Endothelial cell of umbilical vein (primary cell): ENCODE results near the gene SEPTIN10. TPM values are rescaled to one million over a fixed set of nuclear protein-coding genes. Genes with fewer than 3 reads are reported as not detected.

Source experiments
- BruUV-seq: library from RNA; stranded (reverse); fragments of 400-500 nt; replicated peaks from 2 replicates; lab custom pipeline; 2021; lab: Mats Ljungman, UMichigan
- CTCF ChIA-PET: fragments of 300-600, 350-600 bp; sonication (Branson Sonifier 250); formaldehyde crosslinking; loops from one replicate; lab custom pipeline; 2021; ENCODE audit warnings: antibody characterized with exemption, inconsistent platforms; lab: Charles Lee
- POLR2A ChIA-PET: fragments of 300-600, 350-600 bp; sonication (Branson Sonifier 250); formaldehyde crosslinking; loops from one replicate; lab custom pipeline; 2021; ENCODE audit warnings: antibody characterized with exemption, inconsistent platforms; lab: Charles Lee
- DNase-seq: peaks from one replicate; pipeline ENCODE4 v3.0.0-alpha.2; 2011; ENCODE audit warnings: low read depth, low spot score
- FAIRE-seq: peaks from 2 replicates; lab custom pipeline; 2011; peaks lifted over from hg19 to GRCh38; lab: Jason Lieb, UNC
- H2AFZ ChIP-seq: 2 replicates; pipeline ENCODE4 v1.6.0; 2012; ENCODE audit warnings: low read depth, low read length, control low read depth, inconsistent platforms
- H3K27ac ChIP-seq: 2 replicates; pipeline ENCODE4 v1.5.1; 2011; ENCODE audit warnings: low read depth, mild to moderate bottlenecking, control low read depth, low read length, moderate library complexity; ENCODE audit not compliant: insufficient read depth
- H3K27me3 ChIP-seq, 2 experiments: 2 replicates each; pipeline versions ENCODE4 v1.6.0 to v1.6.1; 2011; ENCODE audit warnings: low read length in 2 of 2, mixed read lengths in 1 of 2; ENCODE audit not compliant: control insufficient read depth in 2 of 2, insufficient read depth in 2 of 2
- H3K36me3 ChIP-seq, 2 experiments: 2 replicates in 1 of 2; 3 replicates in 1 of 2; pipeline ENCODE4 v1.5.1; 2011; ENCODE audit warnings: low read length in 2 of 2, mild to moderate bottlenecking in 1 of 2, moderate library complexity in 1 of 2; ENCODE audit not compliant: control insufficient read depth in 2 of 2, insufficient read depth in 2 of 2; ENCODE audit errors: extremely low read depth in 1 of 2
- H3K4me1 ChIP-seq: 3 replicates; pipeline ENCODE4 v1.5.1; 2011; ENCODE audit warnings: mild to moderate bottlenecking, low read length; ENCODE audit not compliant: control insufficient read depth, insufficient read depth; ENCODE audit errors: extremely low read depth
- H3K4me2 ChIP-seq: 2 replicates; pipeline ENCODE4 v1.6.1; 2011; ENCODE audit warnings: low read length, control low read depth, mixed read lengths; ENCODE audit not compliant: insufficient read depth
- H3K4me3 ChIP-seq, 3 experiments: fragments of 200-600 bp in 1 of 3; sonication (generic), shearing (Covaris generic) in 1 of 3; replicated peaks in 1 of 3; 2 replicates each; pipeline ENCODE4 v1.5.1; 2011 to 2016; ENCODE audit warnings: control low read depth in 3 of 3, low read length in 3 of 3, mild to moderate bottlenecking in 2 of 3, inconsistent platforms in 1 of 3, low read depth in 1 of 3, moderate library complexity in 1 of 3; ENCODE audit not compliant: insufficient read depth in 1 of 3
- H3K79me2 ChIP-seq: 2 replicates; pipeline ENCODE4 v1.6.0; 2012; ENCODE audit warnings: low read length, inconsistent platforms; ENCODE audit not compliant: control insufficient read depth, insufficient read depth
- H3K9ac ChIP-seq: replicated peaks from 2 replicates; pipeline ENCODE3; 2011; ENCODE audit warnings: low read length, control low read depth; ENCODE audit not compliant: insufficient read depth; ENCODE audit errors: extremely low read depth
- H3K9me1 ChIP-seq: replicated peaks from 3 replicates; pipeline ENCODE4 v1.6.0; 2011; ENCODE audit warnings: mild to moderate bottlenecking, low read length; ENCODE audit not compliant: control insufficient read depth, insufficient read depth; ENCODE audit errors: extremely low read depth
- H3K9me3 ChIP-seq: replicated peaks from 2 replicates; pipeline ENCODE4 v1.5.1; 2012; ENCODE audit warnings: low read length, inconsistent platforms; ENCODE audit not compliant: control insufficient read depth, insufficient read depth
- H4K20me1 ChIP-seq: replicated peaks from 2 replicates; pipeline ENCODE3; 2011; ENCODE audit warnings: mild to moderate bottlenecking, low read length; ENCODE audit not compliant: control insufficient read depth, insufficient read depth; ENCODE audit errors: extremely low read depth
- EZH2 ChIP-seq: IDR thresholded peaks from 2 replicates; pipeline ENCODE4 v1.6.1; 2012; ENCODE audit warnings: borderline replicate concordance, low read depth, mild to moderate bottlenecking, moderate library complexity, low read length, inconsistent platforms; ENCODE audit not compliant: severe bottlenecking
- FOS ChIP-seq: IDR thresholded peaks from 2 replicates; pipeline ENCODE4 v1.6.1; 2011; ENCODE audit warnings: mild to moderate bottlenecking, low read length, moderate library complexity, borderline replicate concordance; ENCODE audit not compliant: insufficient read depth
- GATA2 ChIP-seq: IDR thresholded peaks from 2 replicates; pipeline ENCODE4 v1.7.0; 2011; ENCODE audit warnings: low read depth, mild to moderate bottlenecking, moderate library complexity, mixed read lengths, low read length; ENCODE audit not compliant: insufficient read length, insufficient read depth
- JUN ChIP-seq: IDR thresholded peaks from 2 replicates; pipeline ENCODE4 v1.6.1; 2011; ENCODE audit warnings: borderline replicate concordance, low read depth; ENCODE audit not compliant: insufficient read length, insufficient read depth
- MAX ChIP-seq: IDR thresholded peaks from 2 replicates; pipeline ENCODE4 v1.6.1; 2011; ENCODE audit not compliant: insufficient read depth, insufficient read length
- MYC ChIP-seq: IDR thresholded peaks from one replicate; pipeline ENCODE4 v1.6.1; 2011; ENCODE audit warnings: mild to moderate bottlenecking, low read depth, low read length
- POLR2A ChIP-seq: IDR thresholded peaks from 2 replicates; pipeline ENCODE4 v1.6.1; 2012; ENCODE audit warnings: low read depth, mild to moderate bottlenecking, control low read depth, low read length
- POLR2AphosphoS5 ChIP-seq: IDR thresholded peaks from 2 replicates; pipeline ENCODE4 v1.6.1; 2012; ENCODE audit warnings: low read depth, mild to moderate bottlenecking, control low read depth, low read length, moderate library complexity; ENCODE audit not compliant: insufficient read depth
- dilution Hi-C: fragments of 300-500 bp; cut with MboI; formaldehyde crosslinking; loops from one replicate; pipeline ENCODE4 v1.15.0; 2019; ENCODE audit warnings: low sequenced_read_pairs; ENCODE audit not compliant: extremely low pct_ligation_motif_present
- intact Hi-C: fragments of 100-400 bp; cut with micrococcal nuclease; formaldehyde crosslinking; loops from one replicate; pipeline ENCODE4 v1.10.0; 2022
- polyA plus RNA-seq, 4 experiments: library from polyadenylated mRNA; depleted of rRNA in 3 of 4; stranded (reverse) in 3 of 4; unstranded in 1 of 4; fragments of >200 nt; gene quantifications; 2 replicates each; pipeline versions ENCODE4 v1.2.1 to v1.2.3, GENCODE V29; 2011 to 2012; ENCODE audit warnings: missing spikeins in 1 of 4
- total RNA-seq: library from RNA; stranded (reverse); gene quantifications from 2 replicates; pipeline ENCODE4 v1.2.3, GENCODE V29; 2021
- TF ChIP-seq, protein P1 (sequence below), 2 donors: IDR thresholded peaks; 1 replicate in 1 of 2; 2 replicates in 1 of 2; pipeline ENCODE4 v1.5.1; 2011; ENCODE audit warnings: low read length in 2 of 2, mild to moderate bottlenecking in 2 of 2, moderate library complexity in 2 of 2, control low read depth in 1 of 2, inconsistent platforms in 1 of 2, low read depth in 1 of 2; ENCODE audit not compliant: insufficient read depth in 1 of 2; ENCODE audit errors: extremely low read depth in 1 of 2

Gene SEPTIN10
- total and polyA plus RNA-seq, 2 donors (not counting 3 experiments of a cell fraction or from before 2014, with no cell fraction given): 26.1 to 121 TPM

DNA sequence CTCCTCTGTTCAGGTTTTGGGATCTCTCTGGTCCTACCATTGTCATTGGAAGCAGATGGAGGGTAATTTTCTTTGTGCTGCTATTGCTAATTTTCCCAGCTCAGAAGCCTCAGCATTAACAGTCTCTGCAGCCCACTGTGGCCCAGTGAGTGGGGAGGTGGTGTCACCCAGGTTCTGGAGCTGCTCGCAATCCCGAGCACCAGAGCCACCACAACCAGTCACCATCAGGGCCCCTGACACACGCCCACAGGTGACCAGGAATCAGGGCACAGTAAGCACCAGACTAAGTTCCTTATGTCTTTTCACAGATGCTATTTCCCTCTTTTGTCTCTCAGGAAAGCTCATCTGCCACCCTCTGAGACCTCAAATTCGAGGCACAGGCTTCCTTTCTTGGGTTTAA lies 87.9 kb downstream of the SEPTIN10 start:
- H3K4me2 ChIP-seq: no peak overlapping the region
- H3K27ac ChIP-seq: no peak overlapping the region
- FAIRE-seq: no peak
- no peaks in the 10 kb centered on the region for H3K36me3 ChIP-seq
- H4K20me1 ChIP-seq: no peaks in the 10 kb centered on the region
- POLR2A ChIA-PET: no interaction called here
- no peak overlapping the region for H3K9ac ChIP-seq
- TF ChIP-seq GATA2 (no peak), POLR2A (no peak)
- H3K27me3 ChIP-seq: peaks cover 1 to 2% of the 10 kb centered on the region in 2 experiments
- intact Hi-C loops (no loop called here), dilution Hi-C loops (no loop called here)
- CTCF ChIA-PET: interaction anchor here (2.5 kb wide), 1 partner anchor 210 kb away, joined by 7 read pairs; no protein-coding TSS in a partner anchor
- no peak for DNase-seq
- H3K79me2 ChIP-seq: no peaks in the 10 kb centered on the region
- H3K4me1 ChIP-seq: no peaks in the 10 kb centered on the region
- no peaks in the 10 kb centered on the region for H3K9me1 ChIP-seq
- BruUV-seq: no TSS peak
- no peaks in the 10 kb centered on the region for H3K9me3 ChIP-seq
- H2AFZ ChIP-seq: no peak overlapping the region
- H3K4me3 ChIP-seq: no peak overlapping the region

- TF ChIP-seq GATA2: no peak
- TF ChIP-seq POLR2AphosphoS5: no peak
- no peak for TF ChIP-seq POLR2A
- TF ChIP-seq FOS: no peak
- TF ChIP-seq MAX: no peak
- no peak for TF ChIP-seq MYC
- TF ChIP-seq EZH2: no peak
- TF ChIP-seq, protein P1, sequence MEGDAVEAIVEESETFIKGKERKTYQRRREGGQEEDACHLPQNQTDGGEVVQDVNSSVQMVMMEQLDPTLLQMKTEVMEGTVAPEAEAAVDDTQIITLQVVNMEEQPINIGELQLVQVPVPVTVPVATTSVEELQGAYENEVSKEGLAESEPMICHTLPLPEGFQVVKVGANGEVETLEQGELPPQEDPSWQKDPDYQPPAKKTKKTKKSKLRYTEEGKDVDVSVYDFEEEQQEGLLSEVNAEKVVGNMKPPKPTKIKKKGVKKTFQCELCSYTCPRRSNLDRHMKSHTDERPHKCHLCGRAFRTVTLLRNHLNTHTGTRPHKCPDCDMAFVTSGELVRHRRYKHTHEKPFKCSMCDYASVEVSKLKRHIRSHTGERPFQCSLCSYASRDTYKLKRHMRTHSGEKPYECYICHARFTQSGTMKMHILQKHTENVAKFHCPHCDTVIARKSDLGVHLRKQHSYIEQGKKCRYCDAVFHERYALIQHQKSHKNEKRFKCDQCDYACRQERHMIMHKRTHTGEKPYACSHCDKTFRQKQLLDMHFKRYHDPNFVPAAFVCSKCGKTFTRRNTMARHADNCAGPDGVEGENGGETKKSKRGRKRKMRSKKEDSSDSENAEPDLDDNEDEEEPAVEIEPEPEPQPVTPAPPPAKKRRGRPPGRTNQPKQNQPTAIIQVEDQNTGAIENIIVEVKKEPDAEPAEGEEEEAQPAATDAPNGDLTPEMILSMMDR (IDR thresholded peaks at IDR 0.05; ENCODE audit: extremely low read depth in 1 of 2, insufficient read depth in 1 of 2, low read depth in 1 of 2, low read length in 2 of 2): no peak
- no peak for TF ChIP-seq JUN
- ChIA-PET CTCF (interaction anchor here (0.8 to 1.3 kb wide), 3 partner anchors 10 to 212 kb away, joined by 3 to 4 read pairs (median 3); no protein-coding TSS in a partner anchor), POLR2A (no interaction called here)
- H3K27ac ChIP-seq: no peak overlapping the region
- dilution Hi-C loops: no loop called here
- no peaks in the 10 kb centered on the region for H3K27me3 ChIP-seq
- H3K4me3 ChIP-seq: no peak overlapping the region
- no peaks in the 10 kb centered on the region for H3K9me1 ChIP-seq
- H3K4me1 ChIP-seq: no peaks in the 10 kb centered on the region
- FAIRE-seq (no peak), DNase-seq (no peak)
- no peaks in the 10 kb centered on the region for H4K20me1 ChIP-seq
- H3K79me2 ChIP-seq: no peaks in the 10 kb centered on the region
- no peak overlapping the region for H3K9ac ChIP-seq
- no TSS peak for BruUV-seq
- intact Hi-C loops: no loop called here
- H2AFZ ChIP-seq: no peak overlapping the region
- no peak overlapping the region for H3K4me2 ChIP-seq
- no peaks in the 10 kb centered on the region for H3K9me3 ChIP-seq
- no peaks in the 10 kb centered on the region for H3K36me3 ChIP-seq
Measured at GRCh38 chr2:109523536-109524361, 90.0 kb downstream of the SEPTIN10 start.
